ENCODE results near the gene MTRFR.
A peak's percentile ranks its signal among the peaks of the same experiment; 100 is the strongest.

Gene MTRFR

DNA sequence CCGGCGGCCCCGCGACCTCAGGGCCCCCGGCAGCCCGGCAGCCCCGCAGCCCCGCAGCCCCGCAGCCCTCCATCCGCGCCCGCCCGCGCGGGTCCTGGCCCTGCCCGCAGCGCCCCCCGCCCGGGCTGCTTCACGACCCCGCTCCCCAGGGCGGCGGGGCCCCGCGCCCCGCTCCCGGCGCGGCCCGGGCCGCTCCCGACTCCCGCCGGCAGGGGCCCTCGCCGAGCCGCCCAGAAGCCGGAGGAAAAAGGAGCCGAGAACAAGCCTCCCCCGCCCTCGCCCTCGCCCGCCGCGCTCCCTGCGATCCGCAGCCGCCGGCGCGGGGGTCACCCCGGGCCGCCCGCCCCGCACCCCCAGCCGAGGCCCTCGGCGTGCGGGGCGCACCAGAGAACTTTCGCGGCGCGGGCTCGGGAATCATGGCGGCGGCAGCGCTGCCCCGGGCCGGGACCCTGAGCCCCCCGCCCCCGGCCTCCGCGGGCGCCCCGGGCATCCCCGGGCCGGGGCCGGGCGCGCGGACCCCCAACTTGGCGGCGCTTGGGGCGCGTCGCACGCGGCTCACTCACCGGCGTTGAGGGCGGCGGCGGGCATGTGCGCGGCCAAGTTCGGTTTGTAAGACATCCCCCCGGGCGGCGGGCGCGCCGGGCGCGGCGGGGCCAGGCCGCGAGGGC is 37.9 kb downstream of the MTRFR start:
- peak; percentile 62 for DNase-seq

- DNase-seq: no peak
These were observed 39.9 kb downstream of the MTRFR start for GRCh38 chr12:123273166-123273565.

- no peak for DNase-seq
These were observed 44.9 kb downstream of the MTRFR start for GRCh38 chr12:123278101-123278627.

- no peak for DNase-seq
These were observed 47.7 kb downstream of the MTRFR start for GRCh38 chr12:123280971-123281370.

- DNase-seq: no peak
These were observed 48.9 kb downstream of the MTRFR start for GRCh38 chr12:123282111-123282510.

- no peak for DNase-seq
These were observed 50.2 kb downstream of the MTRFR start for GRCh38 chr12:123283461-123283860.

- no peak for DNase-seq
These were observed 51.4 kb downstream of the MTRFR start for GRCh38 chr12:123284669-123285068.

DNA sequence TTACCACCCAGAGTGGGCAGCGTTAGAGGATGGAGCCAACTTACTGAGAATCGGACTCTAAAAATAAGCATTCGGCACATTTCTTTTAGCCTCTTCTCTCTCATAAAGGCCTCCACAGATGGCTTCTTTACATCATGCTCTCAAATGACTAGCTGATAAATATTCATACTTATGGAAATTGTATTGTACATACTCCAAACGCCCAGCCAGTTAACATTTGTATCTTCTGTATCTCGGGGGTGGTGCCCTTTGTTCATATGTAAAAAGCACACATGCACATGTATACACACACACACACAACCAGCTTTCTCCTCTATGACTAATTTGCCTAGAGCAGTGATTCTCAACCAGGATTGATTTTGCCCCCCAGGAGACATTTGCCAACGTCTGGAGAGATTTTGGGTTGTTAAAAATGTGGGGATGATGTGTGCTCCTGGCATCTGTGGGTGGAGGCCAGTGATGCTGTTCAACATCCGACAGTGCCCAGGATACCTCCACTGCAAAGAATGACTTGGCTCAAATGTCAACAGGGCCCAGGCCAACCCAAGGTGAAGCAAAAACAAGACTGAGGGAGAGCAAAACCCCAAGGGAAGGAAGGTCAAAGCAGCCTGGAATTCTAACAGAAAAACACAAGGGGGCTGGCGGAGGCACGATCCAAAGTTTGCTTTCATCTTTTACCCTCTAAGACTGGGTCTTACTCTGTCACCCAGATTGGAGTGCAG is 53.6 kb downstream of the MTRFR start:
- DNase-seq: no peak

DNA sequence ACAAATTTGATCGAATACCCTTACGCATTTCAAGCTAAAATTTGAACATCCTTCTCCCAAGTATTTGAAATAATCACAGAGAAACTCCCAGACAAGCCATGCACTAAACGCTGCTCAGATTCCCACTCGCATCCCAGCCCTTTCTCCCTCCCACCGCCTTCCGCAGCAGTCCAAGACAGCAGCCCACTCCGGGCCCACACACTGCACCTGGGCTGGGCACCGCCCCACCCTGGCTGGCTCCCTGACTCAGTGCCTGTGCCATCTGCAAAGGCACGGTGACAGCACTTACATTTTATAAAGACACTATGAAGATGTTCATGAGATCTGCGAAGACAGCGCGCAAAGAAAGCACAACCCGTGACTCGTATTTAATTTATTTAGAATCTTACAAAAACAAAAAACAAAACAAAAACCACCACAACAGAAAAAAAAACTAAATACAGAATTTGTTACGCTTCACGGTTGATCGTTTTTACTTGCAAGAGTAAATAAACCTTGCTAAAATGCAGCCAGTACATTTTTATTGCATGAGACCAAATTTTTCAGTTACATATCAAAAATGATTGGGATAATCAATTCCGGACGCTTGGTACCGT is 55.6 kb downstream of the MTRFR start:
- DNase-seq: no peak

GRCh38 chr12:123289911-123290310 is 56.7 kb downstream of the MTRFR start:
- DNase-seq: no peak

GRCh38 chr12:123293178-123293760 is 60.0 kb downstream of the MTRFR start:
- DNase-seq: no peak

DNA sequence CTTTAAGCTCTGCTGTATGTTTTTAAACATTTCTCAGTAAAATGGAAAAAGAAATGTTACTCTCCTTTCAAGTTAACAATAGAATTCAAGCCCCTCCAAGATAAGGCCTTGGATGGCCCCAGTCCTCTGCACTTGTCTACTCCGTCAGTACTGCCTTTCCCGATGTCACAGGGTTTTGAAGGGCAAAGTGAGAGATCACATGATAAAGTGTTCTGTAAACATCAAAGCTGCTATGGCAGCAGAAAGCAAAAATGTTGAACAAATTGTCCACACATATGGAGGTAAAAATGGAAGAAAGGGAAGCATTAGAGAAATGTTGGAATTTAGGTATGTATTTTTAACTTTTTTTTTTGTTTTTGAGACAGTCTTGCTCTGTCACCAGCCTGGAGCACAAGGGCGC is 71.9 kb downstream of the MTRFR start:
- DNase-seq: no peak

- no peak for DNase-seq
These were observed 73.0 kb downstream of the MTRFR start for GRCh38 chr12:123306200-123306599.

Measured in NCI-H774 (cell line).